Activated CD8-positive, alpha-beta memory T cell treated with anti-CD3 and anti-CD28 coated beads for 24 hours (primary cell): Measurements from ENCODE around the gene KCNIP2.

Experiments
- DNase-seq: peaks from one replicate; pipeline ENCODE4 v3.0.0-alpha.2; 2020

KCNIP2 gene

DNA sequence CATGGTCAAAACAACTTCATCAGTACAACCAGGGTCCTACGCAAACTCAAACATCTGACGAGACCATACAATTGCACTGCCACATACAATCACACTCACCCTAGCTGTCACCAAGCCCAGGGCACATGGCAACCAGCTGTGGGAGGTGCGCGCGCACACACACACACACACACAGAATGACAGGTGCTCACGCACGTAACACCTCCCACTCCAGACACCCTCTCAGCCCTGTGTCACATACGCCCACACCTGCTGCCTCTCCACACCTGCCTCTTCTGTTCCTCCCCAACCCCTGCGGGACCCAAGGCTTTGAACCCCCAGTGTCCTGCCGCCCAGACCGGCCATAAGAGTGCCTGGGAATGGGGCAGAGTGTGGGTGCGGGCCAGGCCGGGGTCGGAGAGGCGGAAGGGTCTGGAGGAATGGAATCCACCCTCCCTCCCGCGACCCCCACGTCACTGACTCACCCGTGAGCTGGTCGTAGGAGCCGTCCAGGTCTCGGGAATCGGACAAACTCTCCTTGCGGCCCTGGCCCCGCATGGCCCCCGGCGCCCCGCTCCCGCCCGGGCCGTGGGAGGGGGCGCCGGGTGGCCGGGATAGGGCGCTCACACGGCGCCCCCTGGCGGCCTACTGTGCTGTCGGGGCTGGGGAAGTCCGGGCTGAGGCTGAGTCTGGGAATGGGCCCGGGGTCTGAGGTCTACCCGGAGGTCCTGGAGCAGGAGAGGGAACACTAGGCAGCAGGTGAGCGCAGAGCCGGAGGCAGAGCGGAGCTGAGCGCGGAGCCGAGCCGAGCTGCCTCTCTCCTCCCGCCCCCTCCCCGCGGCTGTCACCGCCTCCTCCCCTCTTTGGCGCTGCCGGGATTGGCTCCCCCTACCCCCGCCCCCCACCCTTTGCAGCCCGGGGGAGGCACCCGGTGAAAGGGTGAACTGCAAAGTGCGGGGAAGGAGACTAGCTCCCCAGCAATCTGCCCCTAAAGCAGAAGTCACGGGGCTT is at the start of gene KCNIP2:
Gene KCNIP2 (minus strand): TSS at position 769 of the 990 bp plus-strand sequence. CDS start 232 bp downstream, at position 537.
- DNase-seq, result peak; percentile 78

DNA sequence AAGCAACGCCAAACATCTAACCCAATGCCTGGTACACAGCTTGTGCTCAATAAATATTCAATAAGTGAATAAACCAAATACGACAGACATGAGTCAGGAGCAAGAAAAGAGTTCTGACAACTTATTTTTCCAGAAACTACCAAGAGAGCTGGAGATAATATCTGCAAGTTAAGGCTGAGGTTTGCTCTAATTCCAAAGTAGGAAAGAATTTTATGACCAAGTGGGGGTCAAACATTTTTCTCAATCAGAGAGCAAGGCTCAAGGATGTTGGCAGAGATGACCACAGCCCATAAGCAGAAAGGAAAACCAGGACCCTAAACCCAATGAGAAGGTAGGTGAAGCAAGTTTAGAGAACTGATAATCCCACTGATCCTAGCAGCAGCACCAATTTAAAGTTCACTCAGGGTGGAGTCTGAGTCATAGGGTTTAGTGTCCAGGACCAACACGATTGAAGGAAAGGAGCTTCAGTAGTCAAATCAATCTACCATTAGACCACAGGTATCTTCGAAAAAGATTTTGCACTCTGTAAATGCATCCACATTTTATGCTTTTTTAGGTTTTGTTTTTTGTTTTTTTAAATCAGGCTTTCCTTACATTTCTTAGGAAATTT is 49.3 kb upstream of the KCNIP2 start:
- DNase-seq, result no peak

- DNase-seq, result peak; percentile 84
Observed at GRCh38 chr10:101889256-101890210, 45.9 kb upstream of the KCNIP2 start.

- DNase-seq, result no peak
Observed at GRCh38 chr10:101888251-101888949, 44.8 kb upstream of the KCNIP2 start.

- no peak for DNase-seq
Observed at GRCh38 chr10:101887775-101888174, 44.2 kb upstream of the KCNIP2 start.

- no peak for DNase-seq
Observed at GRCh38 chr10:101886521-101887312, 43.1 kb upstream of the KCNIP2 start.

- no peak for DNase-seq
Observed at GRCh38 chr10:101881036-101881774, 37.6 kb upstream of the KCNIP2 start.

DNA sequence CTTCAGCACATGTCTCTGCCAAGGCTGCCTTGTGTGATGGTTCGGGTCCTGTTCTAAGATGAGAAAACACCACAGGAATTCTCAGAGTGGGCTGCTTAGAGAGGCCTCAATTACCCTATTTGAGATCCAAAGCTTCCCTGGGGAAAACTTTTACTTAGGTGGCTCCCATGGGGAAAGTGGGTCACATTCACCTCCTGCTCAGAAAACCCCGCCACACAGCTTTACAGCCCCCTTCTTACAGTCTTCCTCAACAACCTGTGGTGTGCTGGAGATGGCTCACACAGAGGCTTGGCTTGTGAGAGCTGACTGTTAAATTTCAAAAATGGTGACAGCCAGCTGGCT is 36.6 kb upstream of the KCNIP2 start:
- DNase-seq, result no peak

DNA sequence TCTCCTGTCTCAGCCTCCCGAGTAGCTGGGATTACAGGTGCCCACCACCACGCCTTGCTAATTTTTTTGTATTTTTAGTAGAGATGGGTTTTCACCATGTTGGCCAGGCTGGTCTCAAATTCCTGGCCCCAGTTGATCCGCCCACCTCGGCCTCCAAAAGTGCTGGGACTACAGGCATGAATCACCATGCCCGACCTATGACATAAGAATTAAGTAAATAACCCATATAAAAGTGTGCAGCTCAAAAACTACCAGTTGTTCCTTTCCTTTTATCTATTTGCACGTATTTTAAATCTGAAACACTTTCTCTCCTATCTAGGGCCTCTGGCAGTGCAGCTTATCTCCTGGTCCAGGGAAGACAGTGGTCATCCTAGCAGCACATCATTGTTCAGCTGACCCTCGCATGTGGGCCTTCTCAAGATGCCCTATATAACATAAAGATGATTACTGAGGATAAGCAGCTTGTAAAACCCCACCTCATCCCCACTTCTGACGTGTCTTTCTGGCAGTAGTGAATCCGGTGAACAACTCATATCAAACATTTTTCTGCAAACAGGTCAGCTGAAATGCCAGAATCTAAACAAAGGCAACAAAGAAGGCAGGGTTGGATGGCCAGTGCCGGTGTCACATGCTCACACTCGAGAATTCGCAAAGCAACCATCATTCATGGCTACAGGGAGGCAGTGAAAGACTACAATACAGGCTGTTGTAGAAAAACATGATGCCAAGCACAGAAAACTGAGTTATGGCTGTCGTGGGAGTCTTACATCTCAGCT is 36.0 kb upstream of the KCNIP2 start:
- no peak for DNase-seq

GRCh38 chr10:101878869-101879268 is 35.3 kb upstream of the KCNIP2 start:
- DNase-seq, result no peak

GRCh38 chr10:101875068-101875688 is 31.6 kb upstream of the KCNIP2 start:
- no peak for DNase-seq

- DNase-seq, result no peak
Observed at GRCh38 chr10:101874252-101874651, 30.7 kb upstream of the KCNIP2 start.

DNA sequence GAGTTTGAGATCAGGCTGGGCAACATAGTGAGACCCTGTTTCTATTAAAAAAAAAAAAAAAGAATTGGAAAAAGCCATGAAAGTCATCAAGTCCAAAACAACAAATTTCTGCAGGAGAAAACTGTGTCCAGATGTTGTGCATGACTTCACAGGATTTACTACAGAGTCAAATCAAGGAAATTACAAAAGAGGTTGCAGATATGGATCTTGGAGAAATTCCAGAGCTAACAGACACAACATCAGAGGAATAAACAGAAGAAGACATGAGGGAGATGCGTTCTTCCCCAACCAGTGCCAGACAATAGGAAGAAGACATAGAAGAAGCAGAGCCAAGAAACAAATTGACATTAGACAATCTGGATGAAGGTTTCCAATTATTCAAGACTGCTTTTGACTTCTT is 24.3 kb upstream of the KCNIP2 start:
- no peak for DNase-seq

GRCh38 chr10:101859530-101859929 is 15.9 kb upstream of the KCNIP2 start:
- DNase-seq, result no peak

GRCh38 chr10:101858723-101859500 is 15.3 kb upstream of the KCNIP2 start:
- DNase-seq, result no peak

DNA sequence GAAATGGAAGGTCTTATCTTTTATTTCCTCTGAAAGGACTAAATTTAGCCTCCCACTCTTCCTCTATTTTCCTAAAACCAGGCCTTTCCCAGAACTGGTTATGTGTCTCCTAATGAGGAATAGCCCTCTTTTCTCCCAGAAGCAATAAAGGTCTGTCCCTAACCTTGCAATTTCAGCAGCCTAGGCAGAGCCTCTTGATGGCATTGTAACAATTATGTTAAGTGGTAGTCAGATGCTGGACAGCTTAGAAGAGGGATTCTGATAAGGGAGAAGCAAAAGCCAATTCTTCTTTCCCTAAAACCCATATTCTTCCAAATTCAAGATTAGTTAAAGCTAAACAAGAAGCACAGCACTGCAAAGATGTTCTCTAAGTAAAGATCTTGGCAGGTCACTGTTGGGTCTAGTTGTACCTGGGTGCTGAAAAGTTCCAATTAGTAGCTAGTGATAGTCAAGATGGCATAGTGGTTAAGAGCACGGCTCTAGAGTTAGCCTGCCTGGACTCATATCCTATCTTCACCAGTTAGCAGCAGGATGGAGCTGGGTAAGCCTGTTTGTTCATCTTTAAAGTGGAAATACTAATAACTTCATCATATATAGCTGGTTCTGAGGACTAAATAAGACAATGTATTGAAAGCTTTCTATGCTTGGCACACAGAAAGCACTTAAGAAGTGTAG is 14.3 kb upstream of the KCNIP2 start:
- no peak for DNase-seq

- no peak for DNase-seq
Observed at GRCh38 chr10:101856626-101857025, 13.0 kb upstream of the KCNIP2 start.
